ENCODE measurements around the gene OTP.

OTP gene

DNA sequence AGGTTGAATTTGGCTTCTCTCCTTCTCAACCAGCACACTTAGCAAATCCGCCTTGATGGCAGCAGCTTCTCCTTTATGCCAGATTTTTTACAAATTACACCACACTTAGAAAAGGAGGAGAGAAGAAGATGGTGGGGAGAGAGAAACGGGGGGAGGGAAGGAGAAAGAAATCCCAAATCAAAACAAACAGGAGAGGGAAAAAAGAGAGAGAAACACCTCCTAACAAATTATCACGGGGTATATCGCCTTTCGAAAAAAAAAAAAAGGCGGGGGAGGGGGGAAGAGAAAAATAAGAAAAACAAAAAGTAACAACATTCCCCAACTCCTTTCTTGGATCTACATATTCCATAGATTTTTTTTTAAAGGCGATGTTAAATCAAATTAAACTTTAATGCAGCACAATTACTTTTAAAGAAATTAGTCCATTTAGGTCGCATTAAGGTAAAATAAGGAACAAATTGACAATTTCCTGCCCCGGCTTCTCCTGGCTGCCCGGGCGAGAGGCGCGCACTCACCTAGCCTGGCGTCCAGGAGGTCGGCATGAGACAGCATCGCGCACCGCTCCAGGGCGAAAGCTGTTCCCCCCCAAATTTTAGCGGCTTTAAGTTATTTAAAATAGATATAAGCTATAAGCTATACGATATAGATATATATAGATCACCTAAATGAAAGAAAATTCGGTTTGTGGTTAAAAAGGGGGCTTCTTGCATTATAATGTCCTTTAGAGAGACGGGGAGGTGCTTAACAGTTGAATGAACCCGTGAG lies at the start of gene OTP:
Gene OTP (minus strand): TSS at position 716 of the 765 bp plus-strand sequence. CDS start 164 bp downstream, at position 552.
- DNase-seq (ENCODE audit: insufficient read length, low spot score), result no peak
- TF ChIP-seq POLR2A (IDR thresholded peaks at IDR 0.05; ENCODE audit: low read depth, low read length), result no peak
- no peak for FAIRE-seq

DNA sequence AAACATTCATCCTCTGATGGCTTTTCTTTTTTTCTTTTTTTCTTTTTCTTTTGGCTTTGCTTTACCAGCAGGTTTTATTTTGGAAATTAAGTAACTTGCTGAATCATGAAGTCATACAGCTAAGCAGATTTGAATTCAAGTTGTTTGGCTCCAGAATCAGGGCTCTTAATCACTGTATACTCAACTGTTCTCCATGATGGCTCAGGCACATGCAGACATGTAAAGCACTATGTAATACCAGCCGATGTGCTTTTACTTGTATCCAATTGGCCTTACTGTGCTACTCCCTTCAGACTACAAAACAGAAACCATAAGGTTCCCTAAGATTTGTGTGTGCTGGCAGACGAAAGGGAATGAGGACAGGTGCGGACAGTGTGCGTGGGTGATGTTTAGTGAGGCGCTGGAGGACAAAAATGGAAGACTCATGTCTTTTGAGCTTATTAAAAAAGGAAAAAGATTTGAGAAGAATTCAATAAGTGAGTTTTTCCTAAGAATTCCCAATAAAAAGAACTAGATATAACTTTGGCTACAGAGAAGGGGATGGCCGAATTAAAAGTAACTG lies 44.7 kb upstream of the OTP start:
- TF ChIP-seq POLR2A (IDR thresholded peaks at IDR 0.05; ENCODE audit: low read depth, low read length), result no peak
- no peak for DNase-seq (ENCODE audit: insufficient read length, low spot score)
- FAIRE-seq, result no peak

DNA sequence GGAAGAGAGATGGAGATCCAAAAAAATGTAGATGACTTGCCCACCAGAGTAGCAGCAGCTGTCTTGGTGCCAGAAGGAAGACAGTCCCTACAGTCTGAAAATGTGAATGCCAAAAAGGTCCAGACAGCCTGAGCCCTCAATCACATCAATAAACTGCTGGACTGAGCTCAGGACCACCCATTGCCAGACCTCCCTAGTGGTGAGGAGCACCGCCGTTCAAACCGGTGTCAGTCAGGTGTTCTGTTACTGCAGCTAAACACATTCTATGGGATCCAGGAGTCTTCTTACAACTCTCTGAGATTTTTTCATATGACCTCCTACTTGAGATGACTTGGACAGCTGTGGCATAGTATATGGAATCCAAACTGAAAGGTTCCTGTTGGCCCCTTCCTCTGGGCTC lies 32.0 kb upstream of the OTP start:
- no peak for TF ChIP-seq POLR2A (IDR thresholded peaks at IDR 0.05; ENCODE audit: low read depth, low read length)
- no peak for FAIRE-seq

DNA sequence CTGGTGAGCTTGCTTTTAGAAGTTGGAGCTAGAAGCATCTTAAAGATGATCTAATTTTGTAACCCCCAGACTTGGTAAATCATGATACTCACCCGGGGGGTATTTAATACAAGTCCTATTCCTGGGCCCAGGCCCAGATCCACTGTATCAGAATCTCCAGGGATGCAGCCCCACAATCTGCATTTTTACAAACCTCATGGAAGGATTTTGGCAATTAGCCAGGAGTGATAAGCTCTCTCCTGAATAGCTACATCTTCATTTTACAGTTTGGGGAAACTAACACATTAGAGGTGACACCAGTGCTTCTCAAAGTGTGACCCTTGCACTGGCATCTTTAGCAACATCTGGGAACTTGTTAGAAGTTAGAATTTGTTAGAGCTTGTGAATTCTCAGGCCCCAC lies 31.2 kb upstream of the OTP start:
- DNase-seq (ENCODE audit: insufficient read length, low spot score) (no peak), FAIRE-seq (no peak)
- TF ChIP-seq POLR2A (IDR thresholded peaks at IDR 0.05; ENCODE audit: low read depth, low read length), result no peak

More for the DNA sequence above, 32.0 kb upstream of the OTP start:
- DNase-seq (ENCODE audit: insufficient read length, low spot score), result no peak

DNA sequence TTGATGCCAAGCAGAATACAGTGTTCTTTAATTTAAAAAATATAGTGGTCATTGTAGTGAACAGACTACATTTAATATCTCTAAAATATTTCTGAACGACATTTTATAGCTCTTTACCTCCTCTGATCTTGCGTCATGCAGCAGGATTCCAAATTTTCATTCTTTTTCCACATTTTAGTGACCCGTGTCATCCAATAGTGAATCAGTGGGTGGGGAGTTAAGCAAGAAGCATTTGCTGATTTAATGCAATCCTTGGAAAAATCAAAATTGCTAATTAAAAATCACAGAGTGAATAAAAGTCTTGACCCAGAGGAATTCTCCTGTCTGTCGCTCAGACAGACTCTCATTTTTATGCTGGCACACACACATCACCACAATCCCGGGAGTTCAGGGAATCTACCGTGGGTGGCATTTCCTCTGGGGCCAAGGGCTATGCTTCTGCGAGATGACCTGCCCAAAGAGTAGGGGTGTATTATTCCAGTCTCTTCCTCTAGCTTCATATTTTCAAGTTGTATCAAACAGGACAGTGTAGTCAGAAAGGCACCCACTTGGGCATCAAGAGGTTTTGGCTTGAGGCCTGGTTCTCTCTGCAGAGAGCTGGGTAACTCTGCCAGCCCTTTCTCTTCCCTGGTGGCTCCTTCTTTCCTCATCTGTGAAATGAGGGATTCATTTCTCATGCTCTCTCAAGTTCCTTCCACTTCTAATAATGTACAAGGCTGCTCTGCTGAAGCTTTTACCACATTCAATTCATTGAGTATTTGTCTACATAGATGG lies 24.8 kb upstream of the OTP start:
- no peak for TF ChIP-seq POLR2A (IDR thresholded peaks at IDR 0.05; ENCODE audit: low read depth, low read length)
- no peak for DNase-seq (ENCODE audit: insufficient read length, low spot score)
- FAIRE-seq, result no peak

DNA sequence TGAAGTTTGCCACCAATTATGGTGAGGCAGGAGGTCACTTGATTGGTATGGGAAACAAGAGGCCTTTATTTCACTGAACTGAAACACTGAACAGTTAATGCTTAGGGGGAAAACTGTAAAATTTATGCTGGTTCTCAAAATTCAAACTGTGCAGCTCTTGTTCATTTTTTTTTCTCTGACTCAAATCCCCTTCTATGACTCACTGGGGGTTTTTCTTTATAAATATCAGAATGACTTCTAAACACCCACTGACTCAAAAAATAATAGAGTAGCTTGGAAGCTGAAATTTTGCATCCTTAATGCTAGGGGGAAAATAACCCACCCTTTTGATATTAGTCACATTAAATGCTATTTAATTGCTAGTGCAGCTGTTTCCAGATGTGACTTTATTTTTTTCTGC lies 24.1 kb upstream of the OTP start:
- no peak for FAIRE-seq
- DNase-seq (ENCODE audit: insufficient read length, low spot score), result no peak
- no peak for TF ChIP-seq POLR2A (IDR thresholded peaks at IDR 0.05; ENCODE audit: low read depth, low read length)

DNA sequence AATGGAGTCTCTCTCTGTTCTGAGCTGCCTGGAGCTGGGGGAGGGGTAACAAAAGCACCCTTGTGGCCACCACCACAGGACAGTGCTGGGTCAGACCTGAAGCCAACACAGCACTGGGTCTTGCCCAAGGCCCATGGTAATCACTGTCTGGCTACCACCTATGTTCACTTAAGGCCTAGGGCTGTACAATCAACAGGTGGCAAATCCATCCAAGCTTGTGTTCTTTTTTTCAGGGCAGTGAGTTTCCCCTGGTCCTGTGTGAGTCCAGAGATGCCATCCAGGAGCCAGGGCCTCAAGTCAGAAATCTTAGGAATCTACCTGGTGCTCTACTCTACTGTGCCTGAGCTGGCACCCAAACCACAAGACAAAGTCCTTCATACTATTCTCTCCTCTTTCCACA lies 20.1 kb upstream of the OTP start:
- DNase-seq (ENCODE audit: insufficient read length, low spot score) (no peak), FAIRE-seq (no peak)
- no peak for TF ChIP-seq POLR2A (IDR thresholded peaks at IDR 0.05; ENCODE audit: low read depth, low read length)

DNA sequence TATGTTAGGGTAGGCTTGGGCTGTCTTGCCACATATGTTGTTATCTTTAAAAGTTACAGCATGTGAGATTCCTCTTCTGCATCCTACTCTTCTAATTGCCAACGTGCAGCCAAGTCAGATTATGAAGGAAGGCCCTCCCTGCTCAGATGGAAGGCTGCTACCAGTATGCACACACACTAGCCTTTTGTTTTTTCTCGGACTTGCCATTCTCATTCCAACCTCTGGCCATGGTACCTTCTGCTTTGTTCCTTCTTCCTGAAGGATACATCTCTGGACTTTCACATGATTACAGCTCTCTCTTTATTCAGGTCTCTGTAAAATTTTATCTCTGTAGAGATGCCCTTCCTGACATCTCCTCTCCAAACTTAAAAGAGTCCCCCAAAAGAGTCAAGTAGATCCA lies 12.8 kb upstream of the OTP start:
- no peak for FAIRE-seq
- TF ChIP-seq POLR2A (IDR thresholded peaks at IDR 0.05; ENCODE audit: low read depth, low read length), result no peak
- DNase-seq (ENCODE audit: insufficient read length, low spot score), result no peak

DNA sequence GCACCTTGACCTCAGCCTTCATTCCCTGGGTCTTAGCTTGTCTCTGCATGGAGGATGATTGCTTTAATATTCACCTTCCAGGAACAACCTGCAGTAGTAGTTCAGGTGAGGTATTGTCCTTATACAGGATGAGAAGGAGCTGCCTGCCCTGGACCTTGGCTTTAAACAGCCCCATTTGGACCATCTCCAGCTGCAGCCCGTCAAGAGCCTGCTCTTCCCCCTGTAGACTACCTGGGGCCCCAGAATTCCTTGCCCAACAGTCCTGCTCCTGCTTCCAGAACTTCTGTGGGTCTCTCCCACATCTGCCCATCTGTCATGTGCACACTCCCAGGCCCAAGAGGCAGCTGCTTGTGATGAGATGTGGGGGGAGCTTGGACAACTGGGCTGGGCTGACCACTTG lies 12.2 kb upstream of the OTP start:
- DNase-seq (ENCODE audit: insufficient read length, low spot score) (no peak), FAIRE-seq (no peak)
- no peak for TF ChIP-seq POLR2A (IDR thresholded peaks at IDR 0.05; ENCODE audit: low read depth, low read length)

DNA sequence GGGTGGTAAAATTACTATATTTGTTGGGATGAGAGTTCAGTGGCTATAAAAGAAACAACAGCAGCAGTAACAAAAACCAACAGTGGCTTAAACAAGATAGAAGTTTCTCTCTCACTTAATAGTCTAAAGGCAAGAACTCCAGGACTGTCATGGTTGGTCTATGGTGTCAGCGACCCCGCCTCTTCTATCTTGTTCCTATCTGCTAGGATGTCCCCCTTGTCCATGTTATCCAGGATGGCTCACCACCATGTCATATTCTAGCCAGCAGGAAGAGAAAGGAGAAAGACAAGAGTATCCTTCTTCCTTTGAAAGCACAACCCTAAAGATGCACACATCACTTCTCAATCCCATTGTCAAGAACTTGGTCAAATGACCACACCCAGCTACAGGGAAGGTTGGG lies 11.3 kb upstream of the OTP start:
- FAIRE-seq (no peak), DNase-seq (ENCODE audit: insufficient read length, low spot score) (no peak)
- TF ChIP-seq POLR2A (IDR thresholded peaks at IDR 0.05; ENCODE audit: low read depth, low read length), result no peak

DNA sequence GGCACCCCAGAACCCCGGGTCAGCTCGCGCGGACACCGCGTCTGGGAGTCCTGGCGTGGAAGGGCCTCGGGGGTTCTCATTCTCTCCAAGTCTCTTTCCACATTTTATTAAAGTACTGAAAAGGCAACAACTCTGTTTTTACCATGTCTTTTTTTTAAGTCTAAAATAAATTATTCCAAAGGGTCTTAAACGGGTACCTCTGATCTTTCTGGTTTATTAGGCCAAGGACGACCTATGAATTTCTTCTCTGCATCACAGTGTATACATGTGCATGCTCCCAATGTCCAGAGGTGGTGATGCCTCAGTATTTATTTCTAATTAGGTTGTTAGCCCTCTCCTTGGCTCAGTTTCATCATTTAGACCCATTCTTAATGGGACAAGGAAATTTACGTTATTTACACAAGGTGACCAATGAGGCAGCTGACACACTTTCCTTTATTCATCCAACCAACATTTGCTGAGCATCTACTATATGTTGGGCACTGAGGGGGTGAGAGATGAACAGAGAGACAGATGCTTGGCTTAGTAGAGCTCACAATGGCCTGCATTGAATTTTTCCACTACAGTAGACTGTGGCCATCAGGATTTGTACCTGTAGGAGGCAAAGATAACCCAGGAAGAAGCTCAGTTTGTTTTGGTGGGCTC lies 7.6 kb upstream of the OTP start:
- DNase-seq (ENCODE audit: insufficient read length, low spot score), result no peak
- FAIRE-seq, result no peak
- no peak for TF ChIP-seq POLR2A (IDR thresholded peaks at IDR 0.05; ENCODE audit: low read depth, low read length)

DNA sequence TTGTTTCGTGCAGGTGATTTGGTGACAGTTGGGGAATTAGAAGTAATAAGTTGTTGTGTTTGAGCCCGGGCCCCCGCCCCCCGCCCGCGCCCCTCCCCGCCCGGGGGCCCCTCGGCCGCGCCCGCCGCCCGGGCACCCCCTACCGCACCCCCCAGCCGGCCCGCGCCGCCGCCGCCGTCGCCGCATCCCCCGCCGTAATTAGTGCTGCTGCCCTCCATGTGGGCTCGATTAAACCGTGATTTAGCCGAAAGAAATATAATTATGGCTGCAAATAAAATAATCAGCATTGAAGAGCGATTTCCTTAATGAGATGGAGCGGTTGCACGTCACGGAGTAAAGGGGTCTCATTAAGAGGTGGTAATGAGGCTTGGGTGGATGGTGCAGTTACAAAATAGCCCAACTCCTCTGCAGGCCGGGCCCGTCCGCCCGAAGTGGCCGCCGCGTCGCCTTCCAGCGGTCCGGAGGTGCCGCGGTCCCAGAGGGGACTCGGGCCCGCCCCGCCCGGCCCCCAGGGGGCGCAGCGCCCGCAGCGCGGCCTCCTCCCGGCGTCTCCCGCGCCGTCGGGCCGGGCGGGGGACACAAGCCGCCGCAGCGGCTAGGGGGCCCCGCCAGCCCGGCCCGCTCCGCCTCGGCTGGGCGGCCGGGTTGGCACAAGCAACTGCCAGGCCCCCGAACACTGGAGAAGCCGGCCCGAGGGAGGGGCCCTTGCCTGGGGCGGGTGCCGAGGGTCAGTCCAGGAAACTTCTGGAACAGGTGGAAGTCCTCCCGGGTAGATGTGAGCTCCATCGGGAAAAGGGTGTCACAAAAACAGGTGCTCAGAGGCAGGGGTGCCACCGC lies 6.9 kb upstream of the OTP start:
- DNase-seq (ENCODE audit: insufficient read length, low spot score) (no peak), FAIRE-seq (no peak)
- TF ChIP-seq POLR2A (IDR thresholded peaks at IDR 0.05; ENCODE audit: low read depth, low read length), result no peak

DNA sequence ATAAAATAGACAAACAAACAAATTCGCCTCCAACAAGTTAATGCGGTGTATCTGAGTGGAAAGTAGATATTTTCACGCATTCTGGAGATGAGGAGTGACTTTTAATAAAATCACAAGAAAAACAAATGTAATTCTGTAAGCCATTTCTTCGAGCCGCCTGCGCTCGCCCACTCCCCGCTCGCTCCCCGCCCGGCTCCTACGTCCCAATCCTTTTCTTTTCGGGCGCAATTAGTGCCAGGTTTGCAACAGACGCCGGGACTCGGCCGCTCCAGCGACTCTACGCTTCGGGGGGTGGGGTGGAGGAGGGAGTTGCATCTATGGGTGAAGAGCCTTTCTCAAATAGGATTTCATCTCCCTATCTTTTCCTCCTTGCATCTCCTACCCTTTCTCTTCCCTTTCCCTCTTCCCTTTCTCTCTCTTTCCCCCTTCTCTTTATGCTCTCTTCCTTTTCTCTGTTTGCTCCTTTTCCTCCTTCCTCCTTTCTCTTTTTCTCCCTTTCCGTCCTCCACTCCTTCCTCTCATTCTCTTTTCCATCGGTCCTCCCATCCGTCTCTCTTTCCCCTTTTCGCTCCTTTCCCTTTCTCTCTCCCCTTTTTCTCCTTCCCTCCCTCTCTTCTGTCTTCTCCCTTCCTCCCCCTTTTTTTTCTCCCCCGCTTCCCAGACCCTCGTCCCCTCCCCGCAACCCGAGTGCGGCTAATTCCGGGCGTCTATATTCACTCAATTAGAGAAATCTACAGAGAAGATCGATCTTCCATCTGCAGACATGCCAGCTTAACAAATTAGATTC lies 6.1 kb upstream of the OTP start:
- no peak for TF ChIP-seq POLR2A (IDR thresholded peaks at IDR 0.05; ENCODE audit: low read depth, low read length)
- DNase-seq (ENCODE audit: insufficient read length, low spot score), result no peak
- FAIRE-seq, result no peak

All from H54 (cell line).